AG04450 (cell line): Measurements from ENCODE around the gene TBX1. TPM values are rescaled to one million over a fixed set of nuclear protein-coding genes. Genes with fewer than 3 reads are reported as not detected.

Source experiments
- CTCF ChIA-PET: fragments of 300-600, 350-600 bp; formaldehyde crosslinking; extraction: SDS; loops from one replicate; lab custom pipeline; 2022; ENCODE audit warnings: antibody characterized with exemption, inconsistent platforms; lab: Charles Lee
- POLR2A ChIA-PET: fragments of 350-600 bp; formaldehyde crosslinking; extraction: SDS; loops from one replicate; lab custom pipeline; 2021; ENCODE audit warnings: antibody characterized with exemption, inconsistent platforms; lab: Yijun Ruan, JAX
- DNase-seq: peaks from one replicate; pipeline ENCODE4 v3.0.0-alpha.2; 2011; ENCODE audit warnings: low read depth, low spot score
- H3K27ac ChIP-seq: one replicate; pipeline ENCODE4 v1.5.1; 2012; ENCODE audit warnings: low read depth, low read length, control low read depth
- H3K27me3 ChIP-seq: one replicate; pipeline ENCODE4 v1.6.0; 2012; ENCODE audit warnings: low read length; ENCODE audit not compliant: control insufficient read depth, insufficient read depth
- H3K4me3 ChIP-seq: 2 replicates; pipeline ENCODE4 v1.5.1; 2011; ENCODE audit warnings: mild to moderate bottlenecking, low read depth, low read length, control low read depth
- H3K9me3 ChIP-seq: 2 replicates; pipeline ENCODE4 v1.5.1; 2012; ENCODE audit warnings: low read length; ENCODE audit not compliant: control insufficient read depth, insufficient read depth
- polyA plus RNA-seq: library from polyadenylated mRNA; depleted of rRNA; stranded (reverse); fragments of >200 nt; gene quantifications from 2 replicates; pipeline ENCODE4 v1.2.3, GENCODE V29; 2011
- TF ChIP-seq, protein P1 (sequence below): IDR thresholded peaks from 2 replicates; pipeline ENCODE4 v1.5.1; 2011; ENCODE audit warnings: low read depth, low read length, control low read depth, inconsistent platforms

Gene TBX1
- polyA plus RNA-seq, 1 experiment: not detected

DNA sequence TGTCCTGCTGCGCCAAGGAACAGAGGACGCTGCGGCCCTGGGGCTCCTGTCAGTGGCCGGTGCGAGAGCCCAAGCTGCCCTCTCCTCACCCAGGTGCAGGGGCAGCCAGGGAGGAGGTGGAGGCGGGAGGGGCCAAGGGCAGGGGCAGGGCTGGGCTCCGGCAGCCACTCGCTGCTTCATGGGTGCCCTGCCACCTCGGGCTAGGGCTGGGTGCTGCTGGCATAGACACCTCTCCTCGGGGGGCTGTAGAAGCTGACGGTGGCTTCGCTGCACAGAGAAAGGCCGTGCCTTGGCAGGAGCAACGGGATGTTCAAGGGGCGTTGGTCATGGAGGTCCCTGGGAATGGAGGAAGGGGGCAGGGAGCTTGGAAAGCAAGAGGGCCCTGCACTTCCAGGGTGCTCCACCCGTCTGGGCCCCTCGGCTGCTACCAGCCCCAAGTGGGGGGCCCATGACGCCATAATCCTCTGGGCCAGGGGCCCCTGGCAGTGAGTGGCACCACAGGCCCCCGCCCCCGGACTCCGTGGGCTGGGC, 1.6 kb upstream of the TBX1 start:
- Histone ChIP-seq H3K27me3 (peaks cover 84% of the 10 kb centered on the region), H3K4me3 (no peak overlapping the region), H3K27ac (no peak overlapping the region), H3K9me3 (peaks cover 13% of the 10 kb centered on the region; the same call in 1 of the 2 replicates)
- DNase-seq: no peak
- CTCF ChIA-PET: no interaction called here
- POLR2A ChIA-PET: interaction anchor here (0.5 kb wide), 1 partner anchor 192 kb away, joined by 7 read pairs; no protein-coding TSS in a partner anchor
- TF ChIP-seq, protein P1, sequence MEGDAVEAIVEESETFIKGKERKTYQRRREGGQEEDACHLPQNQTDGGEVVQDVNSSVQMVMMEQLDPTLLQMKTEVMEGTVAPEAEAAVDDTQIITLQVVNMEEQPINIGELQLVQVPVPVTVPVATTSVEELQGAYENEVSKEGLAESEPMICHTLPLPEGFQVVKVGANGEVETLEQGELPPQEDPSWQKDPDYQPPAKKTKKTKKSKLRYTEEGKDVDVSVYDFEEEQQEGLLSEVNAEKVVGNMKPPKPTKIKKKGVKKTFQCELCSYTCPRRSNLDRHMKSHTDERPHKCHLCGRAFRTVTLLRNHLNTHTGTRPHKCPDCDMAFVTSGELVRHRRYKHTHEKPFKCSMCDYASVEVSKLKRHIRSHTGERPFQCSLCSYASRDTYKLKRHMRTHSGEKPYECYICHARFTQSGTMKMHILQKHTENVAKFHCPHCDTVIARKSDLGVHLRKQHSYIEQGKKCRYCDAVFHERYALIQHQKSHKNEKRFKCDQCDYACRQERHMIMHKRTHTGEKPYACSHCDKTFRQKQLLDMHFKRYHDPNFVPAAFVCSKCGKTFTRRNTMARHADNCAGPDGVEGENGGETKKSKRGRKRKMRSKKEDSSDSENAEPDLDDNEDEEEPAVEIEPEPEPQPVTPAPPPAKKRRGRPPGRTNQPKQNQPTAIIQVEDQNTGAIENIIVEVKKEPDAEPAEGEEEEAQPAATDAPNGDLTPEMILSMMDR: no peak

DNA sequence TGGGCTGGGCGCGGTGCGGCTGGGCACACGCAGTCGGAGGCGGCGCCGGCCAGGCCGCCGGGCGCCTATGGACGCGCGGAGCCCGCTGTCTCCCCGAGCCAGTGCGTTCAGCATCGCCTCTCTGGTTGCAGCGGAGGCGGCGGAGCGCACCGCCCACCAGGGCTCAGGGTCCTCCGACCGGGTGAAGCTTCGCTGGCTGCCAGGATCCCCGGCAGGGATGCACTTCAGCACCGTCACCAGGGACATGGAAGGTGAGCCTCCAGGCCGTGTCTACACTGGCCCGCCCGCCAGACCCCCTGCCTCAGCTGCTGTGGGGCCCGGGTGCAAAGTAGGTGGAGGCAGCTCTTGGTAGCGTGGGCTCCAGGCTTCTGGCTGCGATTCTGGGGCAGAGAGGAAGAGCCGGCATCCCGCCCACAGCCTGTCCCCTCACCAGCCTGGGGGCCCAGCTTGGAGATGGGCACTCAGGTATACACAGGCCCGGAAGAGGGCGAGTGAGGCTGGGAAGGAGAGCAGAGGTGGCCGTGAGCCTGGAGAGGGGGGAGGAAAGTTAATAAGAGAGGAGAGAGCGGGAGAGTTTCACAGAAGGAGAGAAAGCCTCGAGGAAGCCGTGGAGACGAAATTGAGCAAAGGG, 1.0 kb upstream of the TBX1 start:
- peaks cover 84% of the 10 kb centered on the region for H3K27me3 ChIP-seq
- TF ChIP-seq, protein P1: no peak
- no peak overlapping the region for H3K4me3 ChIP-seq
- no peak for DNase-seq
- no peak overlapping the region for H3K27ac ChIP-seq
- ChIA-PET CTCF (no interaction called here), POLR2A (no interaction called here)
- H3K9me3 ChIP-seq: peaks cover 19% of the 10 kb centered on the region; the same call in 1 of the 2 replicates

DNA sequence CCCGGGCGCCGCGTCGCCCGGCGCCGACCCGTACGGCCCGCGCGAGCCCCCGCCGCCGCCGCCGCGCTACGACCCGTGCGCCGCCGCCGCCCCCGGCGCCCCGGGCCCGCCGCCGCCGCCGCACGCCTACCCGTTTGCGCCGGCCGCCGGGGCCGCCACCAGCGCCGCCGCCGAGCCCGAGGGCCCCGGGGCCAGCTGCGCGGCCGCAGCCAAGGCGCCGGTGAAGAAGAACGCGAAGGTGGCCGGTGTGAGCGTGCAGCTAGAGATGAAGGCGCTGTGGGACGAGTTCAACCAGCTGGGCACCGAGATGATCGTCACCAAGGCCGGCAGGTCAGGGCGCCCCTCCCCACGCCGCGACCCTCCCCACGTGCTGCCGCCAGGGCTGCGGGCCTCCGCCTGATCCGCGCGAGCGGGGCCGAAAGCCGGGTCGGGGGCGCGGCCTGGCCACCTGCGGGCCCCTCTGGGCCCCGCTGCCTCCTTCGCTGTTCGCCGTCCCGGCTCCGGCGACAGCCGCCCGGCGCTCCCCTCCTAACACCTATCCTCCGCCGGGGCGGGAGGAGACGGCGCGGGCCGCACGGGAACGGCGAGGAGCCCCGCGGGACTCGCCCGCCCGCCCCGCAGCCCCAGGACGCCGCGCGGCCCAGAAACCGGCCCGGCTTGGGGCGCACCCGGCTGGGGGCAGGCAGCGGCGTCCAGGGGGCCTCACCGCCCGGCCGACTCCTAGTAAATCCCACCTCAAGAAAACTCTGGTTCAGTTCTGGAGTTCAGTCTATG, 560 bp downstream of the TBX1 start:
- Histone ChIP-seq H3K4me3 (no peak overlapping the region; the same call in 1 of the 2 replicates), H3K27me3 (peaks cover 81% of the 10 kb centered on the region), H3K27ac (no peak overlapping the region), H3K9me3 (peaks cover 21% of the 10 kb centered on the region; the same call in 1 of the 2 replicates)
- ChIA-PET CTCF (no interaction called here), POLR2A (no interaction called here)
- DNase-seq: no peak
- TF ChIP-seq, protein P1: no peak

DNA sequence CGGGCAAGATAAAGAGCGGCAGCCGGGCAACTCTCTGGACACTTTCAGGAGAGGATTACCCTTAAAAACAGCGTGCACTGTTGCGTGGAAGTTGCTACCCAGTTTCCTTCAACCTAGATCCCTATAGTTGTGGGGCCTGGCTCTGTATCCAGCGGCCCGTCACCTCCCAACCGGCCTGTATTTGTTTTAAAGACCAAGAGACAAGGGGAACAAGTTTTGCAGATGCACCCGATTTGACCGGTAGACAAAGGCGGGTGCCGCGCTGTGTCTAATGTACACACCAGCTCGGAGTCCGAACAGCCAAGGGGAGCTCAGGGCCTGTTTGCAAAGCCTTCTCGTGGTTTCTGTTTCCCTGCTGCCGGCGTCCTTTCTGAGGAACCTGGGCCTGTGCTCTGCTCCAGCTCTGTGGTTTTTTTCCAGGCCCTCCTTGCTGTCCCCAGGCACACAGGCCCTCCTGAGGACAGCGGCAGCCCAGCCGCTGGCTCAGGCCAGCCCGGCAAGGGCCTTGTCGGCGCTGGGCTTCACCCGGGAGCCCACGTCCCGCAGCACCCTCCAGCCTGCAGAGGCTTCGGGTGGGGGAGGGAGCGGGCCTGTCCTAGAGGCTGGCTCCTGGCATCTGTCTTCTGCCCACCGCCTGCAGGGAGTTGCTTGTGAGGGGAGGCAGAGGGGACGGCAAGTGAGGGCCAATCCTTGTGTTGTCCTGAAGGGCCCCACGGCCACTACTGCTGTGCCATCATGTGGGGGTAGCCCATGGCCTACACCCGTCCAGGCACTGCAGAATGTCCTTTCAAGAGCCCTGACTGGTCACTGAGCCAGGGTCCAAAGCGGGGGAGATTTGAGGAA, 1.4 kb downstream of the TBX1 start:
- TF ChIP-seq, protein P1: no peak
- H3K9me3 ChIP-seq: peaks cover 21% of the 10 kb centered on the region; the same call in 1 of the 2 replicates
- POLR2A ChIA-PET: no interaction called here
- peaks cover 78% of the 10 kb centered on the region for H3K27me3 ChIP-seq
- no peak for DNase-seq
- CTCF ChIA-PET: no interaction called here
- no peak overlapping the region for H3K4me3 ChIP-seq
- no peak overlapping the region for H3K27ac ChIP-seq
